Activated T-helper 2 cell treated with anti-CD3 and anti-CD28 coated beads, Interferon-gamma antibody, Interleukin-2, Interleukin-4, amounts not matched to agents 10 μg/mL and 5 μg/mL and 100 μg/mL, durations not matched to agents 14 hours and 24 hours and 36 hours (primary cell): ENCODE results near the gene DCDC2. TPM values are rescaled to one million over a fixed set of nuclear protein-coding genes. Genes with fewer than 3 reads are reported as not detected.
"Not testable (repeated sequence)": the region's sequence is repeated elsewhere in the genome, so short reads cannot be mapped to it uniquely, and the experiment has no call there.

Experiments
- DNase-seq: peaks from one replicate; pipeline ENCODE4 v3.0.0; 2021; ENCODE audit warnings: low spot score
- H3K27ac Mint-ChIP-seq: one replicate; pipeline ENCODE4 v1.8.0; 2021; ENCODE audit warnings: mixed read lengths
- H3K27me3 Mint-ChIP-seq: one replicate; pipeline ENCODE4 v1.8.0; 2021; ENCODE audit warnings: low read depth, mixed read lengths
- H3K36me3 Mint-ChIP-seq: one replicate; pipeline ENCODE4 v1.8.0; 2021; ENCODE audit warnings: low read depth, mixed read lengths
- H3K4me1 Mint-ChIP-seq: one replicate; pipeline ENCODE4 v1.8.0; 2021; ENCODE audit warnings: low read depth, mixed read lengths
- H3K4me3 Mint-ChIP-seq: one replicate; pipeline ENCODE4 v1.8.0; 2021; ENCODE audit warnings: low read depth, mild to moderate bottlenecking, moderate library complexity, mixed read lengths
- H3K9me3 Mint-ChIP-seq: one replicate; pipeline ENCODE4 v1.8.0; 2021; ENCODE audit warnings: mixed read lengths
- intact Hi-C: fragments of 100-400 bp; cut with micrococcal nuclease; formaldehyde crosslinking; loops from one replicate; pipeline ENCODE4 v1.15.1; 2023
- total RNA-seq: library from RNA; stranded (reverse); gene quantifications from 2 replicates; pipeline ENCODE4 v1.2.3, GENCODE V29; 2022

Gene DCDC2
- total RNA-seq, 1 donor from 2014 or later = not detected

- H3K9me3 Mint-ChIP-seq = no peaks in the 10 kb centered on the region
- intact Hi-C loops = no loop called here
- no peaks in the 10 kb centered on the region for H3K27me3 Mint-ChIP-seq
- no peak for DNase-seq
- no peaks in the 10 kb centered on the region for H3K36me3 Mint-ChIP-seq
- no peak overlapping the region for H3K27ac Mint-ChIP-seq
- no peak overlapping the region for H3K4me3 Mint-ChIP-seq
- H3K4me1 Mint-ChIP-seq = no peaks in the 10 kb centered on the region
Observed at GRCh38 chr6:24306038-24306437, 51.8 kb downstream of the DCDC2 start.

DNA sequence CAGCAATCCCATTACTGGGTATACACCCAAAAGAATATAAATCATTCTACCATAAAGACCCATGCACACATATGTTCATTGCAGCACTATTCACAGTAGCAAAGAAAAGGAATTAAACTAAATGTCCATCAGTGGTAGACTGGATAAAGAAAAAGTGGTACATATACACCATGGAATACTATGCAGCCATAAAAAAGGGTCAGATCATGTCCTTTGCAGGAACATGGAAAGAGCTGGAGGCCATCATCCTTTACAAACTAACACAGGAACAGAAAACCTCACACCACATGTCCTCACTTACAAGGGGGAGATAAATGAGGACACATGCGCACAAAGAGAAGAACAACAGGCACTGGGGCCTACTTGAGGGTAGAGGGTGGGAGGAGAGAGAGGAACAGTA lies 60.9 kb downstream of the DCDC2 start:
- no peak for DNase-seq
- H3K27me3 Mint-ChIP-seq = no peaks in the 10 kb centered on the region
- no peaks in the 10 kb centered on the region for H3K36me3 Mint-ChIP-seq
- no peak overlapping the region for H3K27ac Mint-ChIP-seq
- no peaks in the 10 kb centered on the region for H3K4me1 Mint-ChIP-seq
- H3K9me3 Mint-ChIP-seq = no peaks in the 10 kb centered on the region
- H3K4me3 Mint-ChIP-seq = no peak overlapping the region
- intact Hi-C loops = no loop called here

- H3K27me3 Mint-ChIP-seq, DNase-seq, H3K4me3 Mint-ChIP-seq, H3K9me3 Mint-ChIP-seq, H3K27ac Mint-ChIP-seq, intact Hi-C loops, H3K4me1 Mint-ChIP-seq, H3K36me3 Mint-ChIP-seq: not testable (repeated sequence)
Observed at GRCh38 chr6:24293852-24294251, 64.0 kb downstream of the DCDC2 start.

DNA sequence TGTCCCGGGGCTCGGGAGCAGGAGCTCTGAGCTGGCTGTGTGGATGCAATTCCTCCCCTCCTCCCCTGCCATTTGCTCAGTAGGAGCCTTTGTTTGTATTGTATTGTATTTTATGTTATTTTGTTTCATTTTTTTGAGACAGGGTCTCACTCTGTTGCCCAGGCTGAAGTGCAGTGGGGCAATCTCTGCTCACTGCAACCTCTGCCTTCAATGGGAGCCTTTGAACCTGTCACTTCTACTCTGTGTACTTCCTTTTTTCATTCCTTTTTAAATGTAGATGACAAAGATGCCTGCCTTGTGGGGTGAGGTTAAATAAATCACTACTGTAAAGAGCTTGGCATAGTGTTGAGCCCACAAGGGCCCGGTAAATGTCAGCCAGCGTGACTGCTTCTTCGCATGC lies 70.6 kb downstream of the DCDC2 start:
- intact Hi-C loops = loop anchor here (10.0 kb wide), 1 partner anchor 408 kb away; no protein-coding TSS in a partner anchor
- no peak overlapping the region for H3K4me3 Mint-ChIP-seq
- H3K27ac Mint-ChIP-seq = no peak overlapping the region
- no peaks in the 10 kb centered on the region for H3K27me3 Mint-ChIP-seq
- H3K4me1 Mint-ChIP-seq = peaks cover 6% of the 10 kb centered on the region
- no peaks in the 10 kb centered on the region for H3K9me3 Mint-ChIP-seq
- no peaks in the 10 kb centered on the region for H3K36me3 Mint-ChIP-seq
- DNase-seq = no peak

DNA sequence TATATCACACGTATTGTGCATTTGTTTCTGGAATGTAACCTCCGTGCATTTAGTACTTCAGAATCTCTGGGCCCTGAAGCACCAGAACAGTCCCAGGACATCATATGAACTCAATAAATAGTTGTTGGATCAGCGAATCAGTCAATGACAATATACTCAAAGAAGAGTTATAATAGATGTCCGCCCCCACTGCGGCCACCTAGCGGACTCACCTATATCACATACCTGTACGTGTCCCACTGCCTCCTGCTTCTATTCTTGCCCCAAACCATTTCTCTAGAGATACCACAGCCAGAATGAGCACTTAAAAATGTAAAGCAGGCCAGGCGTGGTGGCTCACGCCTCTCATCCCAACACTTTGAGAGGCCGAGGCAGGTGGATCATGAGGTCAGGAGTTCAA lies 73.9 kb downstream of the DCDC2 start:
- intact Hi-C loops = loop anchor here (10.0 kb wide), 1 partner anchor 411 kb away; no protein-coding TSS in a partner anchor
- no peak for DNase-seq
- peaks cover 3% of the 10 kb centered on the region for H3K27me3 Mint-ChIP-seq
- no peaks in the 10 kb centered on the region for H3K36me3 Mint-ChIP-seq
- H3K27ac Mint-ChIP-seq = no peak overlapping the region
- peaks cover 6% of the 10 kb centered on the region for H3K4me1 Mint-ChIP-seq
- H3K9me3 Mint-ChIP-seq = no peaks in the 10 kb centered on the region
- H3K4me3 Mint-ChIP-seq = no peak overlapping the region

DNA sequence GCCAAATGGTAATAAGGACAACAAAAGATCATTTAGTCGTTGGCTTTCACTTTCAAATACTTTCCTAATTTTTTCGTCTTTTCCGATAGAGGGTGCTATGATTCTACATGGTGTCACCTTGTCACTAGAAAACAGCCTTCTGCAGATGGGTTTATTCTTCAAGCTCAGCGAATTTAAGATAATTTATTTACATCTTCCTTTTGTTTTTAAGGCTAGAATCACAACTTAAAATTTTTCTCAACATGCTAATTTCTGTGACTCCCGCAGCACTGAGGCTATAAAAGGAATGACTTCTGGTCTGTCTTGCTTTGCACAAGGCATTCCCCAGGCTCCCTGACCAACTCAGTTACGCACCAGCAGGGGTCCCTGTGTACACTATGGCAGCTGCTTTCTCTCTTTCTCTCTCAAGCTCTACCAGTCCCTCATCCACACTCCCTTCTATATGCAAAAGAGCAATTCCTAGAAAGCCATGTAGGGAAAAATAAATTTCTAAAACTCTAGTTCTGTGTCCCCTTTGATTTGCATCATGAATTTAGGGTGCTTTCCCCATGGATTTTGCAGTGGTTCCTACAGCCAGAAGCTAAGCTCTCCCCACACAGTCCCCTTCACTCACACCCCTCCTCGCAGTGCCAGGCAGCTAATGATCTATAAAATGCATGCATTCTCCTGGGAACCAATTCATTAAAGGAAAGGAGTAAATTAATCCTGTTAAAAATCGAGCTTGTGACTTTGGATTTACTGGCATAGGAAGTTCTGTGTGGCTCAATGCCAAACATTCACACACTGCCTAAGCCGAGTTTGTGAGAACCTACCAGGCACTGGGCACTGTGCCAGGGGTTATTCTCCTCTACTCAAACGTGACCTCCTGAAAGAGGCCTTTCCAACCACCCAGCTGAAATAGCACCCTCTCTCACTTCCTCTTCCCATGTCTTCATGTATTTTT lies 74.5 kb downstream of the DCDC2 start:
- peaks cover 6% of the 10 kb centered on the region for H3K4me1 Mint-ChIP-seq
- H3K27me3 Mint-ChIP-seq = peaks cover 3% of the 10 kb centered on the region
- no peak for DNase-seq
- intact Hi-C loops = loop anchor here (10.0 kb wide), 1 partner anchor 411 kb away; no protein-coding TSS in a partner anchor
- H3K4me3 Mint-ChIP-seq = no peak overlapping the region
- H3K36me3 Mint-ChIP-seq = no peaks in the 10 kb centered on the region
- H3K9me3 Mint-ChIP-seq = no peaks in the 10 kb centered on the region
- no peak overlapping the region for H3K27ac Mint-ChIP-seq

GRCh38 chr6:24274441-24275083 lies 83.3 kb downstream of the DCDC2 start:
- intact Hi-C loops = no loop called here
- Mint-ChIP-seq H3K27ac (no peak overlapping the region), H3K4me1 (no peaks in the 10 kb centered on the region), H3K9me3 (no peaks in the 10 kb centered on the region), H3K27me3 (peaks cover 11% of the 10 kb centered on the region), H3K4me3 (no peak overlapping the region), H3K36me3 (no peaks in the 10 kb centered on the region)
- DNase-seq = no peak

- no peak for DNase-seq
- H3K9me3 Mint-ChIP-seq = no peaks in the 10 kb centered on the region
- peaks cover 11% of the 10 kb centered on the region for H3K27me3 Mint-ChIP-seq
- H3K4me3 Mint-ChIP-seq = no peak overlapping the region
- H3K36me3 Mint-ChIP-seq = no peaks in the 10 kb centered on the region
- no peak overlapping the region for H3K27ac Mint-ChIP-seq
- intact Hi-C loops = no loop called here
- no peaks in the 10 kb centered on the region for H3K4me1 Mint-ChIP-seq
Observed at GRCh38 chr6:24273096-24273870, 84.6 kb downstream of the DCDC2 start.

- Mint-ChIP-seq H3K27me3 (peaks cover 10% of the 10 kb centered on the region), H3K4me1 (no peaks in the 10 kb centered on the region), H3K4me3 (no peak overlapping the region), H3K9me3 (no peaks in the 10 kb centered on the region), H3K27ac (no peak overlapping the region), H3K36me3 (no peaks in the 10 kb centered on the region)
- intact Hi-C loops = no loop called here
- DNase-seq = no peak
Observed at GRCh38 chr6:24272553-24272952, 85.3 kb downstream of the DCDC2 start.

DNA sequence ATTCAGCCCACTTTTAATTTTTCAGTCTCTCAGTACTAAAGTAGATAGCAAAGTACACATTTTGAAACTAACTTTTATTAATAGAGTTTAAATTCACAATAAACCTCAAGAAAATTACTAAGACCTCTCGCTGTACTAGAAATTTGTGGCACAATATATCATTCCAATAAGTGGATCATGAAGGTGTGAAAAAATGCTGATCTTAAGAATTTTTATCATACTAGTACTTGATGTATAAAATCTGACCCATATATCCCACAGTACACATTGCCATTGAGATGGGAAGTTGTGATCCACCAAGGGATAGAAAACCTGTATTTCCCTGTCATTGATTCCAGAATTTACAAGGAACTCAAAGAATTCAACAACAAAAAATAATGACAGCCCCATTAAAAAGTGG lies 85.7 kb downstream of the DCDC2 start:
- intact Hi-C loops = no loop called here

GRCh38 chr6:24270011-24270410 lies 87.8 kb downstream of the DCDC2 start:
- no peak for DNase-seq
- H3K27ac Mint-ChIP-seq = no peak overlapping the region
- H3K4me1 Mint-ChIP-seq = no peaks in the 10 kb centered on the region
- peaks cover 13% of the 10 kb centered on the region for H3K27me3 Mint-ChIP-seq
- no peaks in the 10 kb centered on the region for H3K9me3 Mint-ChIP-seq
- H3K36me3 Mint-ChIP-seq = no peaks in the 10 kb centered on the region
- intact Hi-C loops = no loop called here
- H3K4me3 Mint-ChIP-seq = no peak overlapping the region

More for the DNA sequence above, 85.7 kb downstream of the DCDC2 start:
- no peaks in the 10 kb centered on the region for H3K4me1 Mint-ChIP-seq
- no peaks in the 10 kb centered on the region for H3K36me3 Mint-ChIP-seq
- no peak for DNase-seq
- H3K27me3 Mint-ChIP-seq = peaks cover 7% of the 10 kb centered on the region
- no peaks in the 10 kb centered on the region for H3K9me3 Mint-ChIP-seq
- no peak overlapping the region for H3K27ac Mint-ChIP-seq
- no peak overlapping the region for H3K4me3 Mint-ChIP-seq

- DNase-seq, H3K27ac Mint-ChIP-seq, intact Hi-C loops, H3K36me3 Mint-ChIP-seq, H3K4me1 Mint-ChIP-seq, H3K9me3 Mint-ChIP-seq, H3K27me3 Mint-ChIP-seq, H3K4me3 Mint-ChIP-seq: not testable (repeated sequence)
Observed at GRCh38 chr6:24258214-24258613, 99.6 kb downstream of the DCDC2 start.
